Panc1 (cell line): ENCODE results near the gene MAP3K12.

Experiments
- POLR2AphosphoS5 ChIP-seq: IDR thresholded peaks from 2 replicates; pipeline ENCODE4 v1.6.1; 2012; ENCODE audit warnings: mild to moderate bottlenecking, low read depth, low read length, moderate library complexity
- SIN3A ChIP-seq: IDR thresholded peaks from 2 replicates; pipeline ENCODE4 v1.6.1; 2012; ENCODE audit warnings: low read depth, mild to moderate bottlenecking, low read length, moderate library complexity, borderline replicate concordance; ENCODE audit not compliant: insufficient read depth
- TCF7L2 ChIP-seq: IDR thresholded peaks from 2 replicates; pipeline ENCODE4 v1.6.1; 2011; ENCODE audit warnings: mild to moderate bottlenecking, low read depth, low read length, inconsistent platforms
- TF ChIP-seq, protein P1 (sequence below): fragments of 450-650 bp; IDR thresholded peaks from 2 replicates; pipeline ENCODE4 v1.5.1; 2017; ENCODE audit warnings: mild to moderate bottlenecking
- TF ChIP-seq, protein P2 (sequence below), 2 experiments: IDR thresholded peaks; 2 replicates each; pipeline ENCODE4 v1.6.1; 2011 to 2012; ENCODE audit warnings: low read depth in 2 of 2, control low read depth in 1 of 2, low read length in 1 of 2, mild to moderate bottlenecking in 1 of 2, moderate library complexity in 1 of 2; ENCODE audit not compliant: insufficient read depth in 1 of 2

- TF ChIP-seq, protein P1, sequence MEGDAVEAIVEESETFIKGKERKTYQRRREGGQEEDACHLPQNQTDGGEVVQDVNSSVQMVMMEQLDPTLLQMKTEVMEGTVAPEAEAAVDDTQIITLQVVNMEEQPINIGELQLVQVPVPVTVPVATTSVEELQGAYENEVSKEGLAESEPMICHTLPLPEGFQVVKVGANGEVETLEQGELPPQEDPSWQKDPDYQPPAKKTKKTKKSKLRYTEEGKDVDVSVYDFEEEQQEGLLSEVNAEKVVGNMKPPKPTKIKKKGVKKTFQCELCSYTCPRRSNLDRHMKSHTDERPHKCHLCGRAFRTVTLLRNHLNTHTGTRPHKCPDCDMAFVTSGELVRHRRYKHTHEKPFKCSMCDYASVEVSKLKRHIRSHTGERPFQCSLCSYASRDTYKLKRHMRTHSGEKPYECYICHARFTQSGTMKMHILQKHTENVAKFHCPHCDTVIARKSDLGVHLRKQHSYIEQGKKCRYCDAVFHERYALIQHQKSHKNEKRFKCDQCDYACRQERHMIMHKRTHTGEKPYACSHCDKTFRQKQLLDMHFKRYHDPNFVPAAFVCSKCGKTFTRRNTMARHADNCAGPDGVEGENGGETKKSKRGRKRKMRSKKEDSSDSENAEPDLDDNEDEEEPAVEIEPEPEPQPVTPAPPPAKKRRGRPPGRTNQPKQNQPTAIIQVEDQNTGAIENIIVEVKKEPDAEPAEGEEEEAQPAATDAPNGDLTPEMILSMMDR = no peak
- no peak for TF ChIP-seq TCF7L2
- TF ChIP-seq, protein P2, sequence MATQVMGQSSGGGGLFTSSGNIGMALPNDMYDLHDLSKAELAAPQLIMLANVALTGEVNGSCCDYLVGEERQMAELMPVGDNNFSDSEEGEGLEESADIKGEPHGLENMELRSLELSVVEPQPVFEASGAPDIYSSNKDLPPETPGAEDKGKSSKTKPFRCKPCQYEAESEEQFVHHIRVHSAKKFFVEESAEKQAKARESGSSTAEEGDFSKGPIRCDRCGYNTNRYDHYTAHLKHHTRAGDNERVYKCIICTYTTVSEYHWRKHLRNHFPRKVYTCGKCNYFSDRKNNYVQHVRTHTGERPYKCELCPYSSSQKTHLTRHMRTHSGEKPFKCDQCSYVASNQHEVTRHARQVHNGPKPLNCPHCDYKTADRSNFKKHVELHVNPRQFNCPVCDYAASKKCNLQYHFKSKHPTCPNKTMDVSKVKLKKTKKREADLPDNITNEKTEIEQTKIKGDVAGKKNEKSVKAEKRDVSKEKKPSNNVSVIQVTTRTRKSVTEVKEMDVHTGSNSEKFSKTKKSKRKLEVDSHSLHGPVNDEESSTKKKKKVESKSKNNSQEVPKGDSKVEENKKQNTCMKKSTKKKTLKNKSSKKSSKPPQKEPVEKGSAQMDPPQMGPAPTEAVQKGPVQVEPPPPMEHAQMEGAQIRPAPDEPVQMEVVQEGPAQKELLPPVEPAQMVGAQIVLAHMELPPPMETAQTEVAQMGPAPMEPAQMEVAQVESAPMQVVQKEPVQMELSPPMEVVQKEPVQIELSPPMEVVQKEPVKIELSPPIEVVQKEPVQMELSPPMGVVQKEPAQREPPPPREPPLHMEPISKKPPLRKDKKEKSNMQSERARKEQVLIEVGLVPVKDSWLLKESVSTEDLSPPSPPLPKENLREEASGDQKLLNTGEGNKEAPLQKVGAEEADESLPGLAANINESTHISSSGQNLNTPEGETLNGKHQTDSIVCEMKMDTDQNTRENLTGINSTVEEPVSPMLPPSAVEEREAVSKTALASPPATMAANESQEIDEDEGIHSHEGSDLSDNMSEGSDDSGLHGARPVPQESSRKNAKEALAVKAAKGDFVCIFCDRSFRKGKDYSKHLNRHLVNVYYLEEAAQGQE (IDR thresholded peaks at IDR 0.05; ENCODE audit: insufficient read depth in 1 of 2, low read depth in 2 of 2, low read length in 1 of 2) = no peak
- TF ChIP-seq POLR2AphosphoS5 = no peak
- TF ChIP-seq SIN3A = no peak
Observed at GRCh38 chr12:53456654-53457366, 42.4 kb downstream of the MAP3K12 start.
